ENCODE data around the gene GAB2.

GAB2 gene

DNA sequence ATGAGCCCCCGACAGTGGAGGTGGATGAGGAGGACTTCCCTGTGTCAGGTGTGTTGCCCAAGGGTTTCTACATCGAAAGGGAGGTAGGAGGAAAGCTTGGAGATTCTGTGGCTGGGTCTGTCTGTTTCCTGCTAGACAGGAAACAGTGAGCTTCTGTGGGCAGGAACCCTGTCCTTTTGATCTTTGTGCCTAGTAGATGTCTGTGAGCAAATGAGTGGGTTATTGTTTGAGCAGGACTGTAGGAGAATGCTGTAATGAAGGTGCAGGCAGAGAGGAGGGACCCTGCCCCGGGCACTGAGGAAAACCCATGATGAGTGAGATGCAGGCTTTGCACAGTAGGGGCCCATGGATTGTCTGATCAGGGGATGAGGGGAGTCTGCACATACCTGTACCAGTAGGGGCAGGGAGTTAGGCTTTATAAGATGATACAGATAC, 214.9 kb downstream of the GAB2 start:
- in situ Hi-C loops (cut with MboI; ENCODE audit: low pct_unique_long_range_greater_than_20kb, low sequenced_read_pairs, unreplicated experiment), result no loop called here
- TF ChIP-seq CTCF (IDR thresholded peaks at IDR 0.05; ENCODE audit: extremely low read depth, insufficient read depth, missing control alignments), result no peak
- no peak for DNase-seq (ENCODE audit: low spot score)

DNA sequence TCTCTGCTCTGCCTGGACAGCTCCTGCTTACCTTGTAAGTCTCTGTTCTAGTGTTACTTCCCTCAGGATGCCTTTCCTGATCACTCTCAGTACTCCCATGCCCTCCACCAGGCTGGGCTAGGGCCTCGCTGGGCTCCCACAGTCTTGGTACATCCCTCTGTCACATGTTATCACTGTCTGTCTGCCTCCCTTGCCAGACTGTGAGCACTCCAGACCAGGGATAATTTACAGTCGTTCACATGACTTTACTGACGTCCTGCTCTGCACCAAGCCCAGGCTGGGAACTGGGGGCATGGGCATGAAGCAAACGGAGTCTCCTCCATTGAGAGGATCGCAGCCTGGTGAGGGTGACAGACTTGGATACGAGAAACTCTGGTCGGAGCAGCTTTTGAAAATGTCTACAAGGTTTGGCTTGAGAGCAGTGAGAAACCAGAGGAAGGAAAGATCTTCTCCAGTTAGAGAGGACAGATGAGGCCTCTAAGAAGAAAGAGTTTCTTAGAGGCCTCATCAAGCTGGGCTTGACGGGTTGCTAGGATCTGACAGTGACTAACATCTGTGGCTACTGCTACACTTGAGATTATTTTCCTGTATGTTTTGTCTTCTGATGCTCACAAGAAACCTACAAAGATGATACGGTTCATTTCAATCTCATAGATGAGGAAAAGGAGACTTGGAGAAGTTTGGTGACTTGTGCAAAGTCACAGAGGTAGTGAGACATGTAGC, 216.4 kb downstream of the GAB2 start:
- DNase-seq (ENCODE audit: low spot score), result no peak
- in situ Hi-C loops (cut with MboI; ENCODE audit: low pct_unique_long_range_greater_than_20kb, low sequenced_read_pairs, unreplicated experiment), result no loop called here
- no peak for TF ChIP-seq CTCF (IDR thresholded peaks at IDR 0.05; ENCODE audit: extremely low read depth, insufficient read depth, missing control alignments)

DNA sequence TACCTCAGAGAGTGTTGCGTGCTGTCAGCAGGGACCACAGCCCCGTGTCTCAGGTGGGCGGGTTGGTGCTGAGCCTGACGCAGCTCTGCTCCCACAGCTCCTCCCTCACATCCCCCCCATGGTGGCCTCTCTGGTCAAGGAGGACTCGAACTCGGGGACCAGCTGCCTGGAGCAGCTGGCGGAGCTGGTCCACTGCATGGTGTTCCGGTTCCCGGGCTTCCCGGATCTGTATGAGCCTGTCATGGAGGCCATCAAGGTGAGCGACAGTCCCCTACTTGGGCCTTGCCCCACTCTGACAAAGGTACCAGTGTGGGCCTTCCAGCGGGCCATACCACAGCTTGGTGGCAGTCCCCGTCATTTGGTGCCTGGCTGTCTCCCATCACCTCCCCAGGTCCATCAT, 217.1 kb downstream of the GAB2 start:
- in situ Hi-C loops (cut with MboI; ENCODE audit: low pct_unique_long_range_greater_than_20kb, low sequenced_read_pairs, unreplicated experiment), result no loop called here
- DNase-seq (ENCODE audit: low spot score), result no peak
- no peak for TF ChIP-seq CTCF (IDR thresholded peaks at IDR 0.05; ENCODE audit: extremely low read depth, insufficient read depth, missing control alignments)

GRCh38 chr11:78200061-78200460, 217.6 kb downstream of the GAB2 start:
- in situ Hi-C loops (cut with MboI; ENCODE audit: low pct_unique_long_range_greater_than_20kb, low sequenced_read_pairs, unreplicated experiment), result no loop called here
- DNase-seq (ENCODE audit: low spot score), result no peak
- no peak for TF ChIP-seq CTCF (IDR thresholded peaks at IDR 0.05; ENCODE audit: extremely low read depth, insufficient read depth, missing control alignments)

DNA sequence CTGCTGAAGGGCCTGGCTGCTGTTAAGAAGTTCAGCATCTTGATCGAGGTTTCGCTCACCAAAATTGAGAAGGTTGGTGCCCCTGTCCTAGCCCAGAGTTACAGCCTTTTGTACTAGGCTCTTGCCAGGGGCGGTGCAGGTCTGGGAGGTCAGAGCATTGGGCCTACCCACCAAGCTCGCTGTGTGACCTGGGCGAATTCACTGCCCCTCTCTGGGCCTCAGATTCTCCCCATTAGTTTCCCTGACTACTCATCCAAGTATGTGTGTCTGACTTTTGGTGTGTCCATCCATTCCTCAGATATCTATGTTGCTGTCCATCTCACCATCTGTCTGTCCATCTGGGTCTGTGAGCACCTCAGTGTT, 218.0 kb downstream of the GAB2 start:
- TF ChIP-seq CTCF (IDR thresholded peaks at IDR 0.05; ENCODE audit: extremely low read depth, insufficient read depth, missing control alignments), result no peak
- in situ Hi-C loops (cut with MboI; ENCODE audit: low pct_unique_long_range_greater_than_20kb, low sequenced_read_pairs, unreplicated experiment), result no loop called here
- no peak for DNase-seq (ENCODE audit: low spot score)

- TF ChIP-seq CTCF (IDR thresholded peaks at IDR 0.05; ENCODE audit: extremely low read depth, insufficient read depth, missing control alignments), result no peak
- no peak for DNase-seq (ENCODE audit: low spot score)
- in situ Hi-C loops (cut with MboI; ENCODE audit: low pct_unique_long_range_greater_than_20kb, low sequenced_read_pairs, unreplicated experiment), result no loop called here
Measured at GRCh38 chr11:78199015-78199652, 218.5 kb downstream of the GAB2 start.

Data from GM13977 (cell line).